Astrocyte of the spinal cord (primary cell): Measurements from ENCODE around the gene EFCAB8.

Experiments used
- DNase-seq: peaks from one replicate; pipeline ENCODE4 v3.0.0; 2011; ENCODE audit warnings: low read depth, low spot score
- H3K4me3 ChIP-seq: 2 replicates; pipeline ENCODE4 v1.5.1; 2011; ENCODE audit warnings: low read depth, mild to moderate bottlenecking, low read length, moderate library complexity
- in situ Hi-C: cut with HindIII; loops from 2 replicates; pipeline ENCODE4 v1.10.0; 2017; ENCODE audit warnings: low sequenced_read_pairs
- TF ChIP-seq, protein P1 (sequence below): IDR thresholded peaks from 2 replicates; pipeline ENCODE4 v1.5.1; 2012; ENCODE audit warnings: low read depth, mild to moderate bottlenecking, low read length, inconsistent platforms

The EFCAB8 gene

DNA sequence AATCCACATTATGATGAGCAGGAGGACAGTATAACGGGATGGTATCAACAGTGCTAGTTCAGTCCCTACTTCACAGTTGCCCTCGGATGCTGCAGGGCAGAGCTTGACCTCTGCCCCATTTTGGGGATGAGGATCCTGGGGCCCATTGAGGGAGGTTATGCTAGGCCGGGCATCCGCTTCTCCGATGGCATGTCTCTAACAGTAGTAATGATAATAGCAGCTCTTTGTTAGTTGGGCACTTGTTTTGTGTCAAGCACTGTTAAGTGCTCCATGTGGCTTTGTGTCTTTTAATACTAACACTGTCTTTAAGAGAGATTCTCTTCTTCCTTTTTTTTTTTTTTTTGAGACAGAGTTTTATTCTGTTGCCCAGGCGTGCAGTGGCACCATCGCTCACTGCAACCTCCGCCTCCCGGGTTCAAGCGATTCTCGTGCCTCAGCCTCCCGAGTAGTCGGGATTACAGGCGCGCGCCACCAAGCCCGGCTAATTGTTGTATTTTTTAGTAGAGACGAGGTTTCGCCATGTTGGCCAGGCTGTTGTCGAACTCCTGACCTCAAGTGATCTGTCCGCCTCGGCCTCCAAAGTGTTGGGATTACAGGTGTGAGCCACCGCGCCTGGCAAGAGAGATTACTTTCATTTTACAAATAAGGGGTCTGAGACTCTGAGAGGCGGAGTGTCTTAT, 37.9 kb upstream of the EFCAB8 start:
- peak overlapping the region; percentile 75 for H3K4me3 ChIP-seq
- no peak for DNase-seq
- in situ Hi-C loops = no loop called here
- TF ChIP-seq, protein P1, sequence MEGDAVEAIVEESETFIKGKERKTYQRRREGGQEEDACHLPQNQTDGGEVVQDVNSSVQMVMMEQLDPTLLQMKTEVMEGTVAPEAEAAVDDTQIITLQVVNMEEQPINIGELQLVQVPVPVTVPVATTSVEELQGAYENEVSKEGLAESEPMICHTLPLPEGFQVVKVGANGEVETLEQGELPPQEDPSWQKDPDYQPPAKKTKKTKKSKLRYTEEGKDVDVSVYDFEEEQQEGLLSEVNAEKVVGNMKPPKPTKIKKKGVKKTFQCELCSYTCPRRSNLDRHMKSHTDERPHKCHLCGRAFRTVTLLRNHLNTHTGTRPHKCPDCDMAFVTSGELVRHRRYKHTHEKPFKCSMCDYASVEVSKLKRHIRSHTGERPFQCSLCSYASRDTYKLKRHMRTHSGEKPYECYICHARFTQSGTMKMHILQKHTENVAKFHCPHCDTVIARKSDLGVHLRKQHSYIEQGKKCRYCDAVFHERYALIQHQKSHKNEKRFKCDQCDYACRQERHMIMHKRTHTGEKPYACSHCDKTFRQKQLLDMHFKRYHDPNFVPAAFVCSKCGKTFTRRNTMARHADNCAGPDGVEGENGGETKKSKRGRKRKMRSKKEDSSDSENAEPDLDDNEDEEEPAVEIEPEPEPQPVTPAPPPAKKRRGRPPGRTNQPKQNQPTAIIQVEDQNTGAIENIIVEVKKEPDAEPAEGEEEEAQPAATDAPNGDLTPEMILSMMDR = no peak

DNA sequence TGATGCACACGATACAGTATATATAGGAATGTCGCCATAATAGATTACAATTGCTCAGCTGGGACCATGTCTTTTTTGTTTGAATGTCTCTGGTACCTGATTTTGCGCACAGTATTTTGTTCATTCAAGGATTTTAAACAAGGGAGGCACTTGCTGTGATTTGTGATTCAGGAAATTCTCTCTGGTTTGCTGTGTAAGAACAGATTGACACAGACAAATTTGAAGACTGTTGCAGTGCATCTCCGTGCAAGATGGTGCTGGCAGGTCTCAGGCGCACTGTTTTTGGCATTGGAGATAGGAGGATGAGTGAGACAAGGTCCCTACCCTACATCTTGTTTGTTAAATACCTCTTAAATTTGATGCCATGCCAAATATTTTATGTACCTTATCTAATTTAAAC, 36.5 kb upstream of the EFCAB8 start:
- no peak overlapping the region for H3K4me3 ChIP-seq
- in situ Hi-C loops = no loop called here
- TF ChIP-seq, protein P1 = no peak
- no peak for DNase-seq

DNA sequence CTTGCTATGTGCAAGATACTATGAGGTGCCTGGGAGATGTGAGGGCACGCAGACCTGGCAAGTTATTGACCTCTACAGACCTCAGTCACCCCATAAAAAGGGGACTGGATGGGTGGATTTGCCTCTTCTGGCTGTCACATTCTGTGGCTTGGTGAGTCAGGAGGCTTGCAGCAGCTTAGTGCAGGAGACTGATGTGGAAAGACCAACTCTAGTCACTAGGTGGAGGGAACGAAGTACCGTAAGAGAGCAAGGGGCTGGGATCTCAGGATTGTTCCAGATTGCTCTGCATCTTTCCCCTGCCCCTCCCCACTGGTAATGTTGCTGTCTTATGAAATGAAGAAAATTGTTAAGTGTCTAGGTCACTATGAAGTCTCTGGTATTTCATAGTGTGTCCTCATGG, 35.6 kb upstream of the EFCAB8 start:
- in situ Hi-C loops = no loop called here
- no peak overlapping the region for H3K4me3 ChIP-seq
- DNase-seq = peak; percentile 66
- TF ChIP-seq, protein P1 = peak; percentile 25

DNA sequence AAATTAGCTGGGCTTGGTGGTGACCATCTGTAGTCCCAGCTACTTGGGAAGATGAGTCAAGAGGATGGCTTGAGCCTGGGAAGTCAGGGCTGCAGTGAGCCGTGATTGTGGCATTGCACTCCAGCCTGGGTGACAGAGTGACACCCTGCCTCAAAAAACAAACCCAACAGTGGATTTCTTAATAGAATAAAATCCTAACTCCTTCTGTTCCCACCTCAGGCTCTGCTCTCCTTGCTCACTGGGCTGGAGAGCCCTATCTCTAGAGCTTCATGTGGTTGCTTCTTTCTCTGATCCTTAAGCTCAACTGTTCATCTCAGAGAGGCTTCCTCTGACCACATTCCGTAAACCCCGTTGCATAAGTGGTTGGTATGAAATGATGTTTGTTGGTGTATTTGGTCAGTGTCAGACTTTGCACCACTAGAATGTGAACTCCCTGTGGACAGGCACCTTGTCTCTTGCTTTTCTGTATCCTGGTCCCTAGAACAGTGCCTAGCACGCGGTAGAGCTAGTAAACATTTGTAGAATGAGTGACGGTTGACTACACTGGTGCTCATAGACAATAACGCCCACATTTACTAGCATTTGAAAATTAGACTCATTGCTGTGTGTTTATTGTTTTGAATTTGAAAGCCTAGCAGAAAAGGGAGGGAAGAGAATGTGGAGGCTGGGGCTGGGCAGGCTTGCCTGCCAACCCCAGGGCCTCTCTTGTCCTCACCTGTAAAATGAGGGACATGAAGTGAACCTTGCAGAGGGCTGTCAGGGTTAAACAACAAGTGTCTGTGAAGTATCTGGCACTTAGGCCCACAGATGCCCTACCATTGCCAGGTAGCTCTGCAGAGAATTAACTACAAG, 34.8 kb upstream of the EFCAB8 start:
- DNase-seq = no peak
- no peak overlapping the region for H3K4me3 ChIP-seq
- TF ChIP-seq, protein P1 = no peak
- in situ Hi-C loops = no loop called here

DNA sequence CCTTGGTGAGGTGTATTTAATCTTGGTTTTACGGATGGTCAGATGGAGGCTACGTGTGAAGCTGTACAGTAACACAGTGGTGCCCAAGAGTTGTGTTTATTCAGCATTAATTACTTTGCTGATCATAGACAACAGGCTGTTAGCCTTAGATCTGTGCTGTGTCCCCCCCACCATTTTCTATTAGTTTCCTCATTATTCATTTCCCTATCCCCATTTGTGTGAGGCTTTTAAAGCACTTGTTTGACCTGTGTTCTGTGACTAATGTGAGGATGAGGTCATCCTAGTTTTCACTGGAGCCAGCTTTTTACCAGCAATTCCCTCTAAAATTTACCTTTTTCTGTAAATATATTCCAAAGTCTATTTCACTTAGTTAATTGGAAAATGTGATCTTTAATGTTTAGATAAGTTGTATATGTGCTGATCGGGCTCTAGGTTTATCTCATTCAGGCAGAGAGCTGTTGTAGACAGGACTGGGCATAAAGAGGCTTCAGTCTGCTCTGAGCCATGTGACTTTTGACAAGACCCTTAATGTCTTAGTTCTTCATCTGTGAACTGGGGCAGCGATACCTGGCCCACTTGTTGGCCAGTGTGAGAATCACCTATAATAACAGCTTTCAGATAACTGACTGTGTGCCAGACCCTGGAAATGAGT, 30.6 kb upstream of the EFCAB8 start:
- H3K4me3 ChIP-seq = no peak overlapping the region
- in situ Hi-C loops = no loop called here
- TF ChIP-seq, protein P1 = no peak
- DNase-seq = peak; percentile 22

DNA sequence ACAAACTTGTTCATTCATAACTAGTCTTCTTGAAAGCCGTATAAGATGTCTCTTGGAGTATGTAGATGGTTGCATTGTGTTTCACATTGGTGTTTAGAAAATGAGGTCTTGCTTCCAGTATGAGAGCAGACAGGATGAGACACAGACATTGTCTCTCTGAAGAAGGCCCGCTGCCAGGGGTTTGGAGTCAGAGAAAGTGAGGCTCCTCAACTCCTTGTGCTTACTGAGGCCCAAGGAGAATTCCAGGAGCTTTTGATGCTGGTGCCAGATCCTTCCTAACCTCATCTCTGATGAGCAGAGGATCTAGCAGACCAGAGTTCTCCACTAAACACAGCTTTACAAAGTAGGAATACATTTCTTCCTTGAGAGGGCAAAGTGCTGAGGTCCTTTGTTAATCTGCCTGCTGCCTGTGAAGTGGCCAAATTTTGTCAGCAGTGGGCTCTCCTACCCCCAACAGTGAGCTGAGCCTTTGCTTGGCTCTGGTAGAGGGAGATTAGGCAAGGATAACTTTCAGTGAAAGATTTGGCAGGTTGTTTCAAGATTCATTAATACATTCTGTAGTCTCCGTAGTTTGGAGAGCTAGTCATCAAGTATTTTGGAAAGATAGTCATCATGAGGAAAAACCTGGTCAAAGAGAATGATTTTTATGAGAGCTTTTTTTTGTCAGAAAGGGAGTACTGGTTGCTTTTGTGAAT, 29.3 kb upstream of the EFCAB8 start:
- in situ Hi-C loops = no loop called here
- H3K4me3 ChIP-seq = no peak overlapping the region
- no peak for DNase-seq
- TF ChIP-seq, protein P1 = no peak
